ENCODE measurements around the gene PEDS1. TPM values are rescaled to one million over a fixed set of nuclear protein-coding genes. Genes with fewer than 3 reads are reported as not detected.

The PEDS1 gene
- total and polyA plus RNA-seq, 2 of the 13 experiments (the other 11 are each of a cell fraction or from before 2014, with no cell fraction given), result 30.5 to 93.9 TPM

- TF ChIP-seq ZNF674 (CRISPR knock-in tag; IDR thresholded peaks at IDR 0.05; ENCODE audit: low read depth), result no peak
- TF ChIP-seq MED1 (CRISPR knock-in tag; IDR thresholded peaks at IDR 0.05), result no peak
- TF ChIP-seq RFX5 (IDR thresholded peaks at IDR 0.05; ENCODE audit: low read depth, low read length), result no peak
- no peak; the same call in 1 of the 2 replicates for TF ChIP-seq RARA (CRISPR knock-in tag; IDR thresholded peaks at IDR 0.05)
- TF ChIP-seq ZNF530 (CRISPR knock-in tag; IDR thresholded peaks at IDR 0.05; ENCODE audit: low read depth), result no peak
- no peak for TF ChIP-seq HHEX (CRISPR knock-in tag; IDR thresholded peaks at IDR 0.05)
- TF ChIP-seq TEAD2 (CRISPR knock-in tag; IDR thresholded peaks at IDR 0.05), result no peak
- TF ChIP-seq PAF1 (CRISPR knock-in tag; IDR thresholded peaks at IDR 0.05), result peak; percentile 39
- no peak for TF ChIP-seq ZNF44 (CRISPR knock-in tag; IDR thresholded peaks at IDR 0.05)
- no peak for TF ChIP-seq LRRFIP1 (CRISPR knock-in tag; conservative IDR thresholded peaks at IDR 0.05)
- no peak for TF ChIP-seq ZBTB33 (CRISPR knock-in tag; IDR thresholded peaks at IDR 0.05)
- TF ChIP-seq BRCA1 (CRISPR knock-in tag; IDR thresholded peaks at IDR 0.05), result no peak
- TF ChIP-seq MXD4 (CRISPR knock-in tag; IDR thresholded peaks at IDR 0.05), result no peak
- peak; percentile 45; the same call in 1 of the 2 replicates for TF ChIP-seq ZNF768 (CRISPR knock-in tag; IDR thresholded peaks at IDR 0.05)
- TF ChIP-seq SALL1 (CRISPR knock-in tag; IDR thresholded peaks at IDR 0.05), result no peak; the same call in 1 of the 2 replicates
- TF ChIP-seq ZC3H13 (CRISPR knock-in tag; IDR thresholded peaks at IDR 0.05), result peak; percentile 95
- peak; percentile 73 for TF ChIP-seq U2AF1 (optimal IDR thresholded peaks at IDR 0.05; ENCODE audit: low read depth, low read length)
- TF ChIP-seq ONECUT2 (CRISPR knock-in tag; IDR thresholded peaks at IDR 0.05), result no peak
- TF ChIP-seq RBFOX2 (IDR thresholded peaks at IDR 0.05; ENCODE audit: low read depth, low read length), result peak; percentile 46
- TF ChIP-seq ZKSCAN1 (IDR thresholded peaks at IDR 0.05; ENCODE audit: low read length), result no peak
- no peak for TF ChIP-seq DR1 (CRISPR knock-in tag; IDR thresholded peaks at IDR 0.05)
- TF ChIP-seq ZGPAT (CRISPR knock-in tag; IDR thresholded peaks at IDR 0.05), result no peak
- no peak for TF ChIP-seq ZFP1 (CRISPR knock-in tag; IDR thresholded peaks at IDR 0.05)
- TF ChIP-seq ZNF562 (CRISPR knock-in tag; IDR thresholded peaks at IDR 0.05; ENCODE audit: borderline replicate concordance), result no peak
- no peak for TF ChIP-seq NR2F6 (IDR thresholded peaks at IDR 0.05)
- no peak for TF ChIP-seq NR2F6 (CRISPR knock-in tag; IDR thresholded peaks at IDR 0.05)
- TF ChIP-seq GABPA (IDR thresholded peaks at IDR 0.05; ENCODE audit: low read depth, low read length), result no peak
- no peak for TF ChIP-seq GABPA (CRISPR knock-in tag; IDR thresholded peaks at IDR 0.05; ENCODE audit: low read depth)
- no peak for TF ChIP-seq MLX (CRISPR knock-in tag; IDR thresholded peaks at IDR 0.05)
- no peak for TF ChIP-seq NKX3-1 (CRISPR knock-in tag; IDR thresholded peaks at IDR 0.05)
- no peak for TF ChIP-seq SNRNP70 (IDR thresholded peaks at IDR 0.05; ENCODE audit: low read depth, low read length)
Measured at GRCh38 chr20:50194422-50194830, 40.9 kb upstream of the PEDS1 start (continued).

Measured in HepG2 (cell line).